Fibroblast of skin of right biceps (primary cell): ENCODE measurements around the gene CYP3A7.
A peak's percentile ranks its signal among the peaks of the same experiment; 100 is the strongest.
"Not testable (repeated sequence)": the region's sequence is repeated elsewhere in the genome, so short reads cannot be mapped to it uniquely, and the experiment has no call there.

Source experiments
- DNase-seq: peaks from one replicate; pipeline ENCODE4 v3.0.0-alpha.2; 2013

Gene CYP3A7

GRCh38 chr7:99740573-99741440, 5.8 kb upstream of the CYP3A7 start:
- DNase-seq = peak; percentile 38

GRCh38 chr7:99739699-99740572, 4.9 kb upstream of the CYP3A7 start:
- DNase-seq = no peak

- DNase-seq = no peak
Observed at GRCh38 chr7:99737726-99738125, 2.7 kb upstream of the CYP3A7 start.

DNA sequence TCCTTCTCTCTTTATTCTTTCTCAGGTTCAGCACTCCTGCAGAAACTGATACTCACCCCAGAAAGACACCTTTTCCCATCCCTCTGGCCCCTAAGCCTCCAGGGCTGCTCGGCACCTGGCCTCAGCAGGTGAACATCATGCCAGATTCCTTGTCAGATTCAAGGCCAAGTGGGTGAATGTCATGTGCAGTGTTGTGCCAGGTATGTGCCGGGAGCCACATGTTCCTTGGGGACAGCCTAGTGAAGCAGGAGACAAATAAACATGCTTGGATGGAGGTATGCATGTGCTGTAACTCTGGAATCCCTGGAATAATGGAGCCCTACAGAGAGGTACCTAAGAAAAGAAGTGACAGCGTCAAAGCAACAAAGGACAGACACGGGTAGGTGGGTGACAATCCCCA, 1.7 kb upstream of the CYP3A7 start:
- DNase-seq = not testable (repeated sequence)

DNA sequence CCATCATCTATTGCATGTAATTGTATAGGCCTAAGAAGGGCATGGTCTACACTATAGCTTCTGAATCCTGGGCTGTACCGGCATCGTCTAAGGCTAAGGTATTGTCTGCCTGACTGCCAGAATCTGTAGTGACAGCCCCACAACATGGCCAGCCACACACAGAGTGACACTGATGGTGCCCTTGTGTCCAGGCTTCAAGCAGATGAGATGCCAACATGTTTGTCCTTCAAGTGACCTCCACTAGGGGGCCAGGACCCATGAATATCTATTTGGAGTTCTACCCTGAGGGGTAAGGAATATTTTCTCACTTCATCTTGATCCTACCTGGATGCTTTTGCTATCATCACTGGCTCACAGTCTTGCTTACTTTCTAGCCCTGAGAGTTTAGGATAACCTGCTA, 1.5 kb downstream of the CYP3A7 start:
- no peak for DNase-seq

- DNase-seq = no peak
Observed at GRCh38 chr7:99733003-99733402, 2.0 kb downstream of the CYP3A7 start.

DNA sequence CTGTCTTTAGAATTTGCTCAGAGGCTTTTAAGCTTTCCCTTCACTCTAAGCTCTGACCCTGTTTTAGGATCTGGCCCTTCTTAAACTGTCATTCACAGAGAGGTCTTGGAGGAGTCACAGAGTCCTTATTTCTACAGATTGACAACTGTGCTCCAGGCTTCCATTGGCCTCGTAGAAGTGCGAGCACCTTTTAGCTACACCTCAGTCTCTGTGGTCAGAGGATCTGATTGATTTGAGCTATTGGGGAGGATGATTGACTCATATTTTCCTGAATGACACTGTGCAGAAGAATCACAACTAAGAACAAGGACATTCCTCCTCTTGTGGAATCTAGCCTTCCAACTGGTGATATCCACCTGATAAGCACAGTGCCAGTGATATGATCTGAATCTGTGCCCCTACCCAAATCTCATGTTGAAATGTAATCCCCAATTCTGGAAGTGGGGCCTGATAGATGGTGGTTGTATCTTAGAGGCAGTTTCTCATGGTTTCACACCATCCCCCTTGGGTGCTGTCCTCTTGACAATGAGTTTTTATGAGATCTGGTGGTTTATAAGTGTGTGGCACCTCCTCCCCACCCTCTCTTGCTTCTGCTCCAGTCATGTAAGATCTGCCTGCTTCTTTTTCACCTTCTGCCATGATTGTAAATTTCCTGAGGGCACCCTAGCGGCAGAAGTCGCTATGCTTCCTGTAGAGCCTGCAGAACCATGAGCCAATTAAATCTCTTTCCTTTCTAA, 3.2 kb downstream of the CYP3A7 start:
- no peak for DNase-seq

GRCh38 chr7:99730992-99731391, 4.0 kb downstream of the CYP3A7 start:
- no peak for DNase-seq

- no peak for DNase-seq
Observed at GRCh38 chr7:99730238-99730810, 4.7 kb downstream of the CYP3A7 start.

DNA sequence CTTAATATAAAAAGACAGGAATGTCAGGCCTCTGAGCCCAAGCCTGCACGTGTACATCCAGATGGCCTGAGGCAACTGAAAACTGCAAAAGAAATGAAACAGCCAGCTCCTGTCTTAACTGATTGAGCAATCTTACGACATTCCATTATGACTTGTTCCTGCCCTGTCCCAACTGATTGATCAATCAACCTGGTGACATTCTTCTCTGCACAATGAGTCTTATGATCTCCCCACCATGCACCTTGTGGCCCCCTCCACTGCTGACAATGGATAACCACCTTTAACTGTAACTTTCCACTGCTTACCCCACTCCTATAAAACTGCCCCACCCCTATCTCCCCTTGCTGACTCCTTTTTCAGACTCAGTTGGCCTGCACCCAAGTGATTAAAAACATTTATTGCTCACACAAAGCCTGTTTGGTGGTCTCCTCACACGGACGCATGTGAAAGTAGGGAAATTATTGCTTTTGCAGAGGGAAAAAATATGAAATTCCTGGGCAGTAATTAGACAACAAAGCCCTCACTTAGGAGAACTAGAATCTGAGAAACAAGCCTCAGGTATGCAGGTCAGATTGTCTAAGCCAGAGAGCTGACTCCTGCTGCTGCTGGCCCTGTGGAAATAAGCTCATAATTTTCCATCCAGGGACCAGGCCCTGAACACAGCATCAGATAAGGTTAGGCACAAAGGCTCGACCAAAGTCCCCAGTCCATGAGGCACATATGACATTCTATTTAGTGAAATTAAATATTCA, 5.3 kb downstream of the CYP3A7 start:
- no peak for DNase-seq

- no peak for DNase-seq
Observed at GRCh38 chr7:99728615-99729014, 6.4 kb downstream of the CYP3A7 start.

GRCh38 chr7:99723201-99723600, 11.8 kb downstream of the CYP3A7 start:
- not testable (repeated sequence) for DNase-seq

- DNase-seq = no peak
Observed at GRCh38 chr7:99720800-99721595, 14.0 kb downstream of the CYP3A7 start.

- DNase-seq = no peak
Observed at GRCh38 chr7:99719996-99720769, 14.8 kb downstream of the CYP3A7 start.

GRCh38 chr7:99713995-99714570, 20.9 kb downstream of the CYP3A7 start:
- DNase-seq = no peak

- no peak for DNase-seq
Observed at GRCh38 chr7:99709838-99710578, 25.0 kb downstream of the CYP3A7 start.

- DNase-seq = no peak
Observed at GRCh38 chr7:99709260-99709659, 25.7 kb downstream of the CYP3A7 start.

GRCh38 chr7:99707096-99707495, 27.9 kb downstream of the CYP3A7 start:
- DNase-seq = no peak

GRCh38 chr7:99699946-99700345, 35.0 kb downstream of the CYP3A7 start:
- no peak for DNase-seq
